Measurements from ENCODE around the gene NXNL1.
"Not testable (repeated sequence)": the region's sequence is repeated elsewhere in the genome, so short reads cannot be mapped to it uniquely, and the experiment has no call there.

NXNL1 gene

GRCh38 chr19:17481986-17482385 lies 21.3 kb upstream of the NXNL1 start:
- Histone ChIP-seq H3K27me3 (no peaks in the 10 kb centered on the region), H3K4me3 (ENCODE audit: low read depth, low read length) (no peak overlapping the region), H3K9me3 (no peaks in the 10 kb centered on the region), H3K36me3 (no peaks in the 10 kb centered on the region), H3K4me1 (no peaks in the 10 kb centered on the region)
- no peak for DNase-seq
- TF ChIP-seq CTCF (IDR thresholded peaks at IDR 0.05; ENCODE audit: low read depth, low read length) = no peak

GRCh38 chr19:17479325-17479791 lies 18.6 kb upstream of the NXNL1 start:
- DNase-seq = no peak
- Histone ChIP-seq H3K4me1 (no peaks in the 10 kb centered on the region), H3K27me3 (no peaks in the 10 kb centered on the region), H3K36me3 (no peaks in the 10 kb centered on the region), H3K9me3 (no peaks in the 10 kb centered on the region), H3K4me3 (ENCODE audit: low read depth, low read length) (no peak overlapping the region)
- no peak for TF ChIP-seq CTCF (IDR thresholded peaks at IDR 0.05; ENCODE audit: low read depth, low read length)

- Histone ChIP-seq H3K9me3 (no peaks in the 10 kb centered on the region), H3K4me1 (no peaks in the 10 kb centered on the region)
Observed at GRCh38 chr19:17475541-17476115, 14.9 kb upstream of the NXNL1 start.

GRCh38 chr19:17475011-17475540 lies 14.3 kb upstream of the NXNL1 start:
- not testable (repeated sequence) for H3K36me3 ChIP-seq; DNase-seq; H3K4me3 ChIP-seq (ENCODE audit: low read depth, low read length); H3K27me3 ChIP-seq; H3K9me3 ChIP-seq; H3K4me1 ChIP-seq

More at GRCh38 chr19:17475541-17476115, 14.9 kb upstream of the NXNL1 start:
- DNase-seq = no peak
- H3K36me3 ChIP-seq = no peaks in the 10 kb centered on the region
- no peak overlapping the region for H3K4me3 ChIP-seq (ENCODE audit: low read depth, low read length)
- TF ChIP-seq CTCF (IDR thresholded peaks at IDR 0.05; ENCODE audit: low read depth, low read length) = no peak
- no peaks in the 10 kb centered on the region for H3K27me3 ChIP-seq

- no peaks in the 10 kb centered on the region for H3K36me3 ChIP-seq
- no peak overlapping the region for H3K4me3 ChIP-seq (ENCODE audit: low read depth, low read length)
- TF ChIP-seq CTCF (IDR thresholded peaks at IDR 0.05; ENCODE audit: low read depth, low read length) = no peak
- no peaks in the 10 kb centered on the region for H3K27me3 ChIP-seq
- H3K9me3 ChIP-seq = no peaks in the 10 kb centered on the region
- DNase-seq = no peak
- no peaks in the 10 kb centered on the region for H3K4me1 ChIP-seq
Observed at GRCh38 chr19:17473041-17473440, 12.3 kb upstream of the NXNL1 start.

GRCh38 chr19:17471410-17472125 lies 10.8 kb upstream of the NXNL1 start:
- no peak for DNase-seq
- Histone ChIP-seq H3K27me3 (no peaks in the 10 kb centered on the region), H3K4me1 (no peaks in the 10 kb centered on the region), H3K4me3 (ENCODE audit: low read depth, low read length) (no peak overlapping the region), H3K36me3 (no peaks in the 10 kb centered on the region), H3K9me3 (no peaks in the 10 kb centered on the region)
- TF ChIP-seq CTCF (IDR thresholded peaks at IDR 0.05; ENCODE audit: low read depth, low read length) = no peak

Data from BE2C (cell line).